HG03520 (cell line): ENCODE data around the gene HAND2.

Source experiments
- ATAC-seq: cut with Tn5 transposase; IDR thresholded peaks from one replicate; pipeline ENCODE4 v1.9.1; 2021; ENCODE audit warnings: mild to moderate bottlenecking, moderate library complexity; ENCODE audit not compliant: unreplicated experiment

HAND2 gene

GRCh38 chr4:173478913-173479283, 51.1 kb downstream of the HAND2 start:
- ATAC-seq, result no peak

GRCh38 chr4:173478201-173478912, 51.7 kb downstream of the HAND2 start:
- no peak for ATAC-seq

- ATAC-seq, result no peak
Measured at GRCh38 chr4:173477016-173477415, 53.0 kb downstream of the HAND2 start.
